Right lobe of liver (tissue), 6 donors: Measurements from ENCODE around the gene SHC4. TPM values are rescaled to one million over a fixed set of nuclear protein-coding genes. Genes with fewer than 3 reads are reported as not detected.

Source experiments
- ATAC-seq, 4 donors: fragments of 200-7000 bp; cut with Tn5 transposase; one replicate each; pipeline ENCODE4 v1.9.1; 2020; ENCODE audit warnings: mild to moderate bottlenecking in 4 of 4, moderate library complexity in 4 of 4
- DNase-seq, 3 donors: peaks; one replicate each; pipeline ENCODE4 v3.0.0-alpha.2; 2020
- H3K27ac ChIP-seq, 3 donors: fragments of 200-600 bp; one replicate each; pipeline ENCODE4 v1.8.0; 2022
- H3K27me3 ChIP-seq, 2 donors: fragments of 200-600 bp; one replicate each; pipeline ENCODE4 v1.8.0; 2022
- H3K36me3 ChIP-seq, 4 donors: fragments of 200-600 bp; sonication (generic) in 1 of 4; one replicate each; pipeline versions ENCODE4 v1.5.1 to v1.8.0; 2017 to 2022; ENCODE audit warnings: control low read depth in 1 of 4
- H3K4me1 ChIP-seq, 4 donors: fragments of 200-600 bp; sonication (generic) in 1 of 4; one replicate each; pipeline versions ENCODE4 v1.5.1 to v1.8.0; 2017 to 2022; ENCODE audit warnings: control low read depth in 1 of 4
- H3K4me3 ChIP-seq, 3 donors: fragments of 200-600 bp; one replicate each; pipeline ENCODE4 v1.8.0; 2022
- H3K9me3 ChIP-seq, 4 donors: fragments of 200-600 bp; sonication (generic) in 1 of 4; one replicate each; pipeline versions ENCODE4 v1.5.1 to v1.8.0; 2017 to 2022; ENCODE audit warnings: control low read depth in 1 of 4
- POLR2A ChIP-seq: fragments of 450-650 bp; IDR thresholded peaks from one replicate; pipeline ENCODE4 v1.6.1; 2017; ENCODE audit warnings: antibody characterized with exemption, mild to moderate bottlenecking
- WGBS: methylation state at CpG from one replicate; pipeline ENCODE4 v1.1.6; 2018; ENCODE audit warnings: low coverage, low lambda C conversion rate; ENCODE audit not compliant: insufficient coverage; ENCODE audit errors: missing lambda C conversion rate; 5-methylcytosine and 5-hydroxymethylcytosine counted together
- intact Hi-C, 2 donors: fragments of 100-400 bp; cut with DNase I; formaldehyde crosslinking; loops; one replicate each; pipeline versions ENCODE4 v1.11.2 to v1.14.1; 2022
- total RNA-seq, 6 experiments: library from RNA; depleted of rRNA in 2 of 6; stranded (reverse); fragments of >200 nt in 2 of 6; fragmentation: NEBNext Ultra II Directional in 3 of 6; extraction: Animal tissue kit (Norgen Biotek cat#: 25700) in 3 of 6; gene quantifications; one replicate each; pipeline versions ENCODE4 v1.1.0 to v1.2.4, GENCODE V29; 2016 to 2023
- TF ChIP-seq, protein P1 (sequence below), 4 donors: fragments of 200-600 bp in 3 of 4; fragments of 450-650 bp in 1 of 4; IDR thresholded peaks; one replicate each; pipeline versions ENCODE4 v1.5.1 to v1.8.0; 2016 to 2022; ENCODE audit warnings: antibody characterized with exemption in 4 of 4, mild to moderate bottlenecking in 2 of 4
- donor health status: DM: no; HTN: yes; CAD: no.
- donor health status: DM: no; HTN: no; CAD: no.
- donor health status: DM: no; HTN: no; CAD: no.
- donor health status: DM: no; HTN: yes; CAD: no.
- donor health status: DM: no; HTN: yes; CAD: no.

The SHC4 gene
- total RNA-seq, 6 experiments from 2014 or later, result 0.04 to 0.87 (median 0.04) TPM; not detected in 3

DNA sequence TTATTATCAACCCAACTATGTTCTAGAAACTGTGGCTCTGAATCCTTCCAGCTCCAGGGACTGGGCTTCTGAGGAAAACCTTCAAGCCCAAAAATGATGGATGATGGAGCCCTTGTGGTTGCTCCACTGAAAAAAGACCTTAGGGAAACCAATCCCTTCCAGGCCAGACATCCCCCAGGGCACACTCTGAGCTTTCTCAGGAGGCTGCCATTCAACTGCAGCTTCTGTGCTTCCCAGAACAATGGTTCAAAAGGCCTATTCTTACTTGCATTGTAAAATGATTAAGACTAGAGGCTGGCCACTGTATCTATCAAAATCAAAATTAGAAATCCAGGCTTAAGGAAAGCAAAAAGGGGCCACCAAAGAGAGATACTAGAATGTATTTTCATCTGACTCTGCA, 58.5 kb downstream of the SHC4 start:
- intact Hi-C loops, result no loop called here
- no peak overlapping the region for H3K27ac ChIP-seq
- ATAC-seq (no peak), DNase-seq (no peak)
- H3K9me3 ChIP-seq, result no peaks in the 10 kb centered on the region
- TF ChIP-seq, protein P1, sequence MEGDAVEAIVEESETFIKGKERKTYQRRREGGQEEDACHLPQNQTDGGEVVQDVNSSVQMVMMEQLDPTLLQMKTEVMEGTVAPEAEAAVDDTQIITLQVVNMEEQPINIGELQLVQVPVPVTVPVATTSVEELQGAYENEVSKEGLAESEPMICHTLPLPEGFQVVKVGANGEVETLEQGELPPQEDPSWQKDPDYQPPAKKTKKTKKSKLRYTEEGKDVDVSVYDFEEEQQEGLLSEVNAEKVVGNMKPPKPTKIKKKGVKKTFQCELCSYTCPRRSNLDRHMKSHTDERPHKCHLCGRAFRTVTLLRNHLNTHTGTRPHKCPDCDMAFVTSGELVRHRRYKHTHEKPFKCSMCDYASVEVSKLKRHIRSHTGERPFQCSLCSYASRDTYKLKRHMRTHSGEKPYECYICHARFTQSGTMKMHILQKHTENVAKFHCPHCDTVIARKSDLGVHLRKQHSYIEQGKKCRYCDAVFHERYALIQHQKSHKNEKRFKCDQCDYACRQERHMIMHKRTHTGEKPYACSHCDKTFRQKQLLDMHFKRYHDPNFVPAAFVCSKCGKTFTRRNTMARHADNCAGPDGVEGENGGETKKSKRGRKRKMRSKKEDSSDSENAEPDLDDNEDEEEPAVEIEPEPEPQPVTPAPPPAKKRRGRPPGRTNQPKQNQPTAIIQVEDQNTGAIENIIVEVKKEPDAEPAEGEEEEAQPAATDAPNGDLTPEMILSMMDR (IDR thresholded peaks at IDR 0.05), result no peak
- no peak for TF ChIP-seq POLR2A
- no peaks in the 10 kb centered on the region for H3K36me3 ChIP-seq
- no peak overlapping the region for H3K4me3 ChIP-seq
- H3K27me3 ChIP-seq, result no peaks in the 10 kb centered on the region
- no peaks in the 10 kb centered on the region for H3K4me1 ChIP-seq

DNA sequence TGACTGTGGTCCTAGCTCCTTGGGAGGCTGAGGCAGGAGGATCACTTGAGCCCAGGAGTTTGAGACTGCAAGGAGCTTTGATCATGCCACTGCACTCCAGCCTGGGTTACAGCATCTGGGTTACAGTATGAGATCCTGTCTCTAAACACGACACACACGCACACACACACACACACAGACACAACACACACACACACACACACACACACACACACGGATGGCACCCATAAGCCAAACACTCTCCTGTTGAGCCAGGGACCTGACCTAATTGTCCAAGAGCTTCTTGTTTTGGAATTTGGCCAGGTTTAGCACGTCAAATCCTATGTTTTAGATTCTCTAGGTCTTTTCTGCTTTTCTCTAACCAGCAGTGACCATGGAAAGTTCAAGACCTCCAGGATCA, 59.0 kb downstream of the SHC4 start:
- DNase-seq, result no peak

DNA sequence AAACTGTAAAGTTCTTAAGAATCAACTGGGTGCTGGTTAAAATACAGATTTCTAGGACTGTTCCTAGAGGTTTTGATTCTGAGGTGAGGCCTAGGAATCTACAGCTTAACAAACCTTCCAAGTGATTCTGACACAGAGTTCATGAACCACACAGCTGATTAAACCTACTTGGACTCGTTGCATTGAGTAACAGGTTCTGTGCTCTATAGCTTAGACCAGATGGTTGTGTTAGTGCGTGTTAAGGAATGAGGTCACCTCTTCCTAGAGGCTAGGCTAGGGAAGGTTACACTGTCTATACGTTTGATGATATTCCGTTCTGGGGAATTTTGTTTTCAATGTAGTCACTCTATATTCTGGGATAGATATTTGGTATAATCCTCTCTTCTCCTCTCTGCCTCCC, 63.9 kb downstream of the SHC4 start:
- Histone ChIP-seq H3K9me3 (no peaks in the 10 kb centered on the region), H3K27me3 (no peaks in the 10 kb centered on the region), H3K4me1 (no peaks in the 10 kb centered on the region), H3K4me3 (no peak overlapping the region), H3K27ac (no peak overlapping the region), H3K36me3 (no peaks in the 10 kb centered on the region)
- whole genome bisulfite sequencing, result 84% methylated on average over 4 of the region's 4 CpGs
- intact Hi-C loops, result no loop called here
- DNase-seq (no peak), ATAC-seq (no peak)
- no peak for TF ChIP-seq POLR2A
- TF ChIP-seq, protein P1 (IDR thresholded peaks at IDR 0.05), result no peak

More for the DNA sequence above, 59.0 kb downstream of the SHC4 start:
- Histone ChIP-seq H3K4me3 (no peak overlapping the region), H3K4me1 (no peaks in the 10 kb centered on the region), H3K9me3 (no peaks in the 10 kb centered on the region), H3K36me3 (no peaks in the 10 kb centered on the region), H3K27me3 (no peaks in the 10 kb centered on the region), H3K27ac (no peak overlapping the region)
- no peak for ATAC-seq
- no CpG with 5 or more reads among the region's 4 CpGs for WGBS
- intact Hi-C loops, result no loop called here
- TF ChIP-seq, protein P1 (IDR thresholded peaks at IDR 0.05), result no peak
- TF ChIP-seq POLR2A, result no peak

DNA sequence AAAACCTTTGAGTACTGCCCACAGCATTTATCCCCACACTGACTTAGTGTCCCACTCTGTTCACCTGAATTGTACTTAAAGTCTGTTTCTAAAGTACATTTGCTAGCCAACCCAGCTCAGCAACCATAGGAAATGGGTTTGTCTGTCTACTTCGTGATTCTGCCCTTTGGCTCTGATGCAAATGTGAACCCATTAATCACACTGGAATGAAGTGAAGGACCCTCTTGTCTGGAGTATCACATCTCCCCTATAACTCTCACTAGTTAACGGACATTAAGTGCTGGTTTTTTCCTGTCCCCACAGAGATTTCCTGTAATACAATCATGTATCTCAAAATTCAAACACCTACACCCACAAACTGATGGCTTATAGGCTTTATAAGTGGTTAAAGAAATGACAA, 65.3 kb downstream of the SHC4 start:
- no peaks in the 10 kb centered on the region for H3K9me3 ChIP-seq
- 25% methylated on average over 2 of the region's 2 CpGs for WGBS
- ATAC-seq, result no peak
- no peak overlapping the region for H3K4me3 ChIP-seq
- no peak for DNase-seq
- no peak for TF ChIP-seq POLR2A
- TF ChIP-seq, protein P1 (IDR thresholded peaks at IDR 0.05), result no peak
- no peaks in the 10 kb centered on the region for H3K36me3 ChIP-seq
- no peaks in the 10 kb centered on the region for H3K4me1 ChIP-seq
- H3K27ac ChIP-seq, result no peak overlapping the region
- no peaks in the 10 kb centered on the region for H3K27me3 ChIP-seq
- intact Hi-C loops, result no loop called here

DNA sequence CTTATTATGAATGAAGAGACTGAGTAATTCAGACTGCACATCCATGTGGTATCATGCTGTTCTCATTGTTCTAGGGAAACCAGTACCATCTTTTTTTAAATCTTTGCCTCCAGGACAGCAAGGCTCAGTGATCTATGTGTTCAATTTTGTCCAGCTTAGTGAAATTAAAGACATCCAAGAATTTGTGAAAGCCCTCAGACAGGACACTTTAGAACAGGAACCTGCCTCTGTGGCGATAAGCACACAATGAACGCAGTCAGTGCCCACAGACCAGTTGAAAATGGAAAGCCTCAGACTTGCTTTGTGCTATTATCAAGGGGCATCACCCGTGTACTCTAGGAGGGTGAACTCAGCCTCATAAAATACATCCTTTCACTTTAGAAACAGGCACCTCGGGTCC, 65.7 kb downstream of the SHC4 start:
- Histone ChIP-seq H3K27me3 (no peaks in the 10 kb centered on the region), H3K27ac (no peak overlapping the region), H3K9me3 (no peaks in the 10 kb centered on the region), H3K36me3 (no peaks in the 10 kb centered on the region), H3K4me3 (no peak overlapping the region), H3K4me1 (no peaks in the 10 kb centered on the region)
- TF ChIP-seq POLR2A, result no peak
- TF ChIP-seq, protein P1 (IDR thresholded peaks at IDR 0.05), result no peak
- DNase-seq (no peak), ATAC-seq (no peak)
- intact Hi-C loops, result no loop called here
- WGBS, result 43% methylated on average over 4 of the region's 4 CpGs
